NCI-H1436 treated with DMSO at 0.1 percent for 48 hours (cell line): Measurements from ENCODE around the gene KIRREL2.
A peak's percentile ranks its signal among the peaks of the same experiment; 100 is the strongest.
"Not testable (repeated sequence)": the region's sequence is repeated elsewhere in the genome, so short reads cannot be mapped to it uniquely, and the experiment has no call there.

ENCODE experiments used
- DNase-seq: peaks from one replicate; lab custom pipeline; 2025; lab: John Stamatoyannopoulos, UW

The KIRREL2 gene

GRCh38 chr19:35869327-35870123, 12.8 kb downstream of the KIRREL2 start:
- DNase-seq, result peak; percentile 84

- DNase-seq, result peak; percentile 84
These were observed 13.5 kb downstream of the KIRREL2 start for GRCh38 chr19:35870124-35870736.

- no peak for DNase-seq
These were observed 14.1 kb downstream of the KIRREL2 start for GRCh38 chr19:35870798-35871197.

GRCh38 chr19:35871611-35872010, 14.9 kb downstream of the KIRREL2 start:
- DNase-seq, result no peak

GRCh38 chr19:35872180-35872579, 15.5 kb downstream of the KIRREL2 start:
- DNase-seq, result no peak

GRCh38 chr19:35874392-35874930, 17.8 kb downstream of the KIRREL2 start:
- no peak for DNase-seq

- DNase-seq, result no peak
These were observed 22.4 kb downstream of the KIRREL2 start for GRCh38 chr19:35879068-35879467.

GRCh38 chr19:35879770-35880317, 23.1 kb downstream of the KIRREL2 start:
- DNase-seq, result no peak

- DNase-seq, result no peak
These were observed 25.6 kb downstream of the KIRREL2 start for GRCh38 chr19:35882114-35882832.

GRCh38 chr19:35883882-35884281, 27.2 kb downstream of the KIRREL2 start:
- DNase-seq, result no peak

- no peak for DNase-seq
These were observed 28.6 kb downstream of the KIRREL2 start for GRCh38 chr19:35885225-35885738.

- DNase-seq, result no peak
These were observed 29.2 kb downstream of the KIRREL2 start for GRCh38 chr19:35885904-35886303.

GRCh38 chr19:35887197-35887596, 30.5 kb downstream of the KIRREL2 start:
- no peak for DNase-seq

- no peak for DNase-seq
These were observed 31.7 kb downstream of the KIRREL2 start for GRCh38 chr19:35888398-35888797.

GRCh38 chr19:35889370-35890112, 32.8 kb downstream of the KIRREL2 start:
- DNase-seq, result no peak

- no peak for DNase-seq
These were observed 33.5 kb downstream of the KIRREL2 start for GRCh38 chr19:35890113-35890650.

GRCh38 chr19:35891819-35892218, 35.1 kb downstream of the KIRREL2 start:
- not testable (repeated sequence) for DNase-seq

GRCh38 chr19:35894342-35894741, 37.6 kb downstream of the KIRREL2 start:
- no peak for DNase-seq

GRCh38 chr19:35895911-35896642, 39.4 kb downstream of the KIRREL2 start:
- DNase-seq, result no peak

- no peak for DNase-seq
These were observed 39.9 kb downstream of the KIRREL2 start for GRCh38 chr19:35896643-35897040.
